Measurements from ENCODE around the gene ASCC3. TPM values are rescaled to one million over a fixed set of nuclear protein-coding genes. Genes with fewer than 3 reads are reported as not detected.

Gene ASCC3
- total RNA-seq, 1 donor from 2014 or later = 57.9 TPM

GRCh38 chr6:100599088-100599770, 281.9 kb downstream of the ASCC3 start:
- no peak overlapping the region for H3K4me3 Mint-ChIP-seq (ENCODE audit: unreplicated experiment)
- no peaks in the 10 kb centered on the region for H3K9me3 Mint-ChIP-seq (ENCODE audit: unreplicated experiment)
- peaks cover 2% of the 10 kb centered on the region for H3K36me3 Mint-ChIP-seq (ENCODE audit: low read depth, unreplicated experiment)
- no peaks in the 10 kb centered on the region for H3K27me3 Mint-ChIP-seq (ENCODE audit: unreplicated experiment)
- H3K4me1 Mint-ChIP-seq (ENCODE audit: unreplicated experiment) = no peaks in the 10 kb centered on the region
- no peak for TF ChIP-seq CTCF (IDR thresholded peaks at IDR 0.05; ENCODE audit: unreplicated experiment)
- H3K27ac Mint-ChIP-seq (ENCODE audit: unreplicated experiment) = no peak overlapping the region
- no peak for DNase-seq (ENCODE audit: low spot score)

- no peak for TF ChIP-seq CTCF (IDR thresholded peaks at IDR 0.05; ENCODE audit: unreplicated experiment)
- Mint-ChIP-seq H3K4me3 (ENCODE audit: unreplicated experiment) (no peak overlapping the region), H3K27ac (ENCODE audit: unreplicated experiment) (no peak overlapping the region), H3K9me3 (ENCODE audit: unreplicated experiment) (no peaks in the 10 kb centered on the region), H3K36me3 (ENCODE audit: low read depth, unreplicated experiment) (peaks cover 2% of the 10 kb centered on the region), H3K27me3 (ENCODE audit: unreplicated experiment) (no peaks in the 10 kb centered on the region), H3K4me1 (ENCODE audit: unreplicated experiment) (no peaks in the 10 kb centered on the region)
- no peak for DNase-seq (ENCODE audit: low spot score)
These were observed 285.7 kb downstream of the ASCC3 start for GRCh38 chr6:100595456-100595855.

- TF ChIP-seq CTCF (IDR thresholded peaks at IDR 0.05; ENCODE audit: unreplicated experiment) = no peak
- Mint-ChIP-seq H3K4me1 (ENCODE audit: unreplicated experiment) (no peaks in the 10 kb centered on the region), H3K4me3 (ENCODE audit: unreplicated experiment) (no peak overlapping the region), H3K9me3 (ENCODE audit: unreplicated experiment) (no peaks in the 10 kb centered on the region), H3K36me3 (ENCODE audit: low read depth, unreplicated experiment) (peaks cover 9% of the 10 kb centered on the region), H3K27ac (ENCODE audit: unreplicated experiment) (no peak overlapping the region), H3K27me3 (ENCODE audit: unreplicated experiment) (no peaks in the 10 kb centered on the region)
- DNase-seq (ENCODE audit: low spot score) = no peak
These were observed 287.6 kb downstream of the ASCC3 start for GRCh38 chr6:100593522-100593921.

GRCh38 chr6:100592929-100593328, 288.2 kb downstream of the ASCC3 start:
- Mint-ChIP-seq H3K4me1 (ENCODE audit: unreplicated experiment) (no peaks in the 10 kb centered on the region), H3K9me3 (ENCODE audit: unreplicated experiment) (no peaks in the 10 kb centered on the region), H3K4me3 (ENCODE audit: unreplicated experiment) (no peak overlapping the region), H3K27ac (ENCODE audit: unreplicated experiment) (no peak overlapping the region), H3K27me3 (ENCODE audit: unreplicated experiment) (no peaks in the 10 kb centered on the region), H3K36me3 (ENCODE audit: low read depth, unreplicated experiment) (peaks cover 14% of the 10 kb centered on the region)
- no peak for DNase-seq (ENCODE audit: low spot score)
- TF ChIP-seq CTCF (IDR thresholded peaks at IDR 0.05; ENCODE audit: unreplicated experiment) = no peak

GRCh38 chr6:100577425-100577824, 303.7 kb downstream of the ASCC3 start:
- TF ChIP-seq CTCF (IDR thresholded peaks at IDR 0.05; ENCODE audit: unreplicated experiment) = no peak
- DNase-seq (ENCODE audit: low spot score) = no peak
- Mint-ChIP-seq H3K9me3 (ENCODE audit: unreplicated experiment) (no peaks in the 10 kb centered on the region), H3K4me3 (ENCODE audit: unreplicated experiment) (no peak overlapping the region), H3K36me3 (ENCODE audit: low read depth, unreplicated experiment) (no peaks in the 10 kb centered on the region), H3K4me1 (ENCODE audit: unreplicated experiment) (no peaks in the 10 kb centered on the region), H3K27me3 (ENCODE audit: unreplicated experiment) (no peaks in the 10 kb centered on the region), H3K27ac (ENCODE audit: unreplicated experiment) (no peak overlapping the region)

Measured in endothelial cell (in vitro differentiated cells).